ENCODE data around the gene SLC12A9.

The SLC12A9 gene

GRCh38 chr7:100818366-100818765 lies 34.1 kb upstream of the SLC12A9 start:
- Histone ChIP-seq H3K4me1 (ENCODE audit: control insufficient read depth, insufficient read depth, low read length) (no peaks in the 10 kb centered on the region), H3K27me3 (ENCODE audit: control insufficient read depth, insufficient read depth, low read length) (no peaks in the 10 kb centered on the region), H3K4me3 (ENCODE audit: low read length) (no peak overlapping the region), H3K9me3 (ENCODE audit: control insufficient read depth, low read length) (no peaks in the 10 kb centered on the region), H3K9ac (ENCODE audit: low read length) (no peak overlapping the region), H3K36me3 (ENCODE audit: control insufficient read depth, insufficient read depth, low read length) (no peaks in the 10 kb centered on the region)

- Histone ChIP-seq H3K36me3 (ENCODE audit: control insufficient read depth, insufficient read depth, low read length) (no peaks in the 10 kb centered on the region), H3K27me3 (ENCODE audit: control insufficient read depth, insufficient read depth, low read length) (no peaks in the 10 kb centered on the region), H3K9ac (ENCODE audit: low read length) (no peak overlapping the region), H3K4me1 (ENCODE audit: control insufficient read depth, insufficient read depth, low read length) (no peaks in the 10 kb centered on the region), H3K4me3 (ENCODE audit: low read length) (no peak overlapping the region), H3K9me3 (ENCODE audit: control insufficient read depth, low read length) (no peaks in the 10 kb centered on the region)
These were observed 33.7 kb upstream of the SLC12A9 start for GRCh38 chr7:100818825-100819224.

- no peak overlapping the region for H3K9ac ChIP-seq (ENCODE audit: low read length)
- H3K9me3 ChIP-seq (ENCODE audit: control insufficient read depth, low read length) = no peaks in the 10 kb centered on the region
- H3K36me3 ChIP-seq (ENCODE audit: control insufficient read depth, insufficient read depth, low read length) = no peaks in the 10 kb centered on the region
- no peak overlapping the region for H3K4me3 ChIP-seq (ENCODE audit: low read length)
- H3K4me1 ChIP-seq (ENCODE audit: control insufficient read depth, insufficient read depth, low read length) = peaks cover under 1% of the 10 kb centered on the region
- no peaks in the 10 kb centered on the region for H3K27me3 ChIP-seq (ENCODE audit: control insufficient read depth, insufficient read depth, low read length)
These were observed 32.9 kb upstream of the SLC12A9 start for GRCh38 chr7:100819586-100819985.

GRCh38 chr7:100822236-100823139 lies 30.0 kb upstream of the SLC12A9 start:
- Histone ChIP-seq H3K4me3 (ENCODE audit: low read length) (no peak overlapping the region), H3K9me3 (ENCODE audit: control insufficient read depth, low read length) (no peaks in the 10 kb centered on the region), H3K4me1 (ENCODE audit: control insufficient read depth, insufficient read depth, low read length) (peaks cover 19% of the 10 kb centered on the region), H3K36me3 (ENCODE audit: control insufficient read depth, insufficient read depth, low read length) (no peaks in the 10 kb centered on the region), H3K9ac (ENCODE audit: low read length) (no peak overlapping the region), H3K27me3 (ENCODE audit: control insufficient read depth, insufficient read depth, low read length) (no peaks in the 10 kb centered on the region)

GRCh38 chr7:100823140-100823525 lies 29.4 kb upstream of the SLC12A9 start:
- H3K27me3 ChIP-seq (ENCODE audit: control insufficient read depth, insufficient read depth, low read length) = peaks cover 3% of the 10 kb centered on the region
- H3K4me1 ChIP-seq (ENCODE audit: control insufficient read depth, insufficient read depth, low read length) = peaks cover 24% of the 10 kb centered on the region
- H3K9ac ChIP-seq (ENCODE audit: low read length) = no peak overlapping the region
- no peaks in the 10 kb centered on the region for H3K36me3 ChIP-seq (ENCODE audit: control insufficient read depth, insufficient read depth, low read length)
- no peaks in the 10 kb centered on the region for H3K9me3 ChIP-seq (ENCODE audit: control insufficient read depth, low read length)
- no peak overlapping the region for H3K4me3 ChIP-seq (ENCODE audit: low read length)

GRCh38 chr7:100823534-100823933 lies 29.0 kb upstream of the SLC12A9 start:
- Histone ChIP-seq H3K4me3 (ENCODE audit: low read length) (no peak overlapping the region), H3K9me3 (ENCODE audit: control insufficient read depth, low read length) (no peaks in the 10 kb centered on the region), H3K36me3 (ENCODE audit: control insufficient read depth, insufficient read depth, low read length) (no peaks in the 10 kb centered on the region), H3K4me1 (ENCODE audit: control insufficient read depth, insufficient read depth, low read length) (peaks cover 26% of the 10 kb centered on the region), H3K27me3 (ENCODE audit: control insufficient read depth, insufficient read depth, low read length) (peaks cover 3% of the 10 kb centered on the region), H3K9ac (ENCODE audit: low read length) (no peak overlapping the region)

GRCh38 chr7:100824499-100825214 lies 27.9 kb upstream of the SLC12A9 start:
- H3K9ac ChIP-seq (ENCODE audit: low read length) = peak overlapping the region; percentile 34
- peaks cover 29% of the 10 kb centered on the region for H3K4me1 ChIP-seq (ENCODE audit: control insufficient read depth, insufficient read depth, low read length)
- no peaks in the 10 kb centered on the region for H3K9me3 ChIP-seq (ENCODE audit: control insufficient read depth, low read length)
- H3K4me3 ChIP-seq (ENCODE audit: low read length) = no peak overlapping the region
- H3K27me3 ChIP-seq (ENCODE audit: control insufficient read depth, insufficient read depth, low read length) = peaks cover 3% of the 10 kb centered on the region
- no peaks in the 10 kb centered on the region for H3K36me3 ChIP-seq (ENCODE audit: control insufficient read depth, insufficient read depth, low read length)

GRCh38 chr7:100825215-100825671 lies 27.3 kb upstream of the SLC12A9 start:
- Histone ChIP-seq H3K4me1 (ENCODE audit: control insufficient read depth, insufficient read depth, low read length) (peaks cover 29% of the 10 kb centered on the region), H3K27me3 (ENCODE audit: control insufficient read depth, insufficient read depth, low read length) (peaks cover 3% of the 10 kb centered on the region), H3K9me3 (ENCODE audit: control insufficient read depth, low read length) (no peaks in the 10 kb centered on the region), H3K36me3 (ENCODE audit: control insufficient read depth, insufficient read depth, low read length) (no peaks in the 10 kb centered on the region), H3K4me3 (ENCODE audit: low read length) (peak overlapping the region; percentile 1), H3K9ac (ENCODE audit: low read length) (peak overlapping the region; percentile 35)

- Histone ChIP-seq H3K36me3 (ENCODE audit: control insufficient read depth, insufficient read depth, low read length) (no peaks in the 10 kb centered on the region), H3K9ac (ENCODE audit: low read length) (peak overlapping the region; percentile 35), H3K9me3 (ENCODE audit: control insufficient read depth, low read length) (no peaks in the 10 kb centered on the region), H3K4me1 (ENCODE audit: control insufficient read depth, insufficient read depth, low read length) (peaks cover 29% of the 10 kb centered on the region), H3K4me3 (ENCODE audit: low read length) (peak overlapping the region; percentile 1), H3K27me3 (ENCODE audit: control insufficient read depth, insufficient read depth, low read length) (peaks cover 3% of the 10 kb centered on the region)
These were observed 26.6 kb upstream of the SLC12A9 start for GRCh38 chr7:100825751-100826513.

- Histone ChIP-seq H3K4me3 (ENCODE audit: low read length) (peak overlapping the region; percentile 1), H3K36me3 (ENCODE audit: control insufficient read depth, insufficient read depth, low read length) (no peaks in the 10 kb centered on the region), H3K27me3 (ENCODE audit: control insufficient read depth, insufficient read depth, low read length) (peaks cover 3% of the 10 kb centered on the region), H3K9me3 (ENCODE audit: control insufficient read depth, low read length) (no peaks in the 10 kb centered on the region), H3K4me1 (ENCODE audit: control insufficient read depth, insufficient read depth, low read length) (peaks cover 29% of the 10 kb centered on the region), H3K9ac (ENCODE audit: low read length) (peak overlapping the region; percentile 35)
These were observed 25.8 kb upstream of the SLC12A9 start for GRCh38 chr7:100826514-100827329.
